ENCODE measurements around the gene TANC1. TPM values are rescaled to one million over a fixed set of nuclear protein-coding genes. Genes with fewer than 3 reads are reported as not detected.

The TANC1 gene
- total RNA-seq, 1 donor, result 74.7 TPM

DNA sequence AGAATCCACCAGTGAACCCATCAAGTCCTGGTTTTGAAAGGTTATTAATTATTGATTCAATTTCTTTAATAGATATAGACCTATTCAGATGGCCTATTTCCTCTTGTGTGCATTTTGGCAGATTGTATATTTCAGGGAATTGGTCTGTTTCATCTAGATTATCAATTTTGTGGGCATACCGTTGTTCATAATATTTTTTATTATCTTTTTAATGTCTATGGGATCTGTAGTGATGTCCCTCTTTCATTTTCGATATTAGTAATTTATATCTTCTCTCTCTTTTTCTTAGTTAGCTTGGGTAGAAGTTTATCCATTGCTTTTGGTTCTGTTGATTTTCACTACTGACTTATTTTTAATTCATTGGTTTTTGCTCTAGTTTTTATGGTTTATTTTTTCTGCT is 39.9 kb upstream of the TANC1 start:
- no peak overlapping the region for H3K4me3 ChIP-seq (ENCODE audit: low read depth, low read length)
- no peak for DNase-seq (ENCODE audit: low read depth)
- TF ChIP-seq, protein P1, sequence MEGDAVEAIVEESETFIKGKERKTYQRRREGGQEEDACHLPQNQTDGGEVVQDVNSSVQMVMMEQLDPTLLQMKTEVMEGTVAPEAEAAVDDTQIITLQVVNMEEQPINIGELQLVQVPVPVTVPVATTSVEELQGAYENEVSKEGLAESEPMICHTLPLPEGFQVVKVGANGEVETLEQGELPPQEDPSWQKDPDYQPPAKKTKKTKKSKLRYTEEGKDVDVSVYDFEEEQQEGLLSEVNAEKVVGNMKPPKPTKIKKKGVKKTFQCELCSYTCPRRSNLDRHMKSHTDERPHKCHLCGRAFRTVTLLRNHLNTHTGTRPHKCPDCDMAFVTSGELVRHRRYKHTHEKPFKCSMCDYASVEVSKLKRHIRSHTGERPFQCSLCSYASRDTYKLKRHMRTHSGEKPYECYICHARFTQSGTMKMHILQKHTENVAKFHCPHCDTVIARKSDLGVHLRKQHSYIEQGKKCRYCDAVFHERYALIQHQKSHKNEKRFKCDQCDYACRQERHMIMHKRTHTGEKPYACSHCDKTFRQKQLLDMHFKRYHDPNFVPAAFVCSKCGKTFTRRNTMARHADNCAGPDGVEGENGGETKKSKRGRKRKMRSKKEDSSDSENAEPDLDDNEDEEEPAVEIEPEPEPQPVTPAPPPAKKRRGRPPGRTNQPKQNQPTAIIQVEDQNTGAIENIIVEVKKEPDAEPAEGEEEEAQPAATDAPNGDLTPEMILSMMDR (IDR thresholded peaks at IDR 0.05; ENCODE audit: insufficient read depth, low read depth, low read length), result no peak

DNA sequence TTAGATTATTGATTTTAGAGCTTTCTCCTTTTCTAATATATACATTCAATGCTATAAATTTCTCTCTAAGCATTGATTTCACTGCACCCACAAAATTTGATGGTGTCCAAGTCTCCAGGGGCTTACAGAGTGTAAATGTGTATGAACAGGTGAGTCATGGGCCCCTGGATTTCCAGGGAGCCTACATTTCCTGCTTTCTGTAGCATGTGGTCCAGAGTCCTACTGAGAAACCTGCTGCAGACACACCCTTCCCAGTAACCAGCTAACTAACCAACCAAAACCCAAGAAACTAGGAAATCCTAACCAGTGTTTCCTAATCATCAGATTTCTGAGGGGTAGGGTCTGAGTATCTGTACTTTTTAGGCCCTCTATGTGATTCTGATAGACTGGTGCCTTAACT is 39.5 kb upstream of the TANC1 start:
- no peak overlapping the region for H3K4me3 ChIP-seq (ENCODE audit: low read depth, low read length)
- no peak for DNase-seq (ENCODE audit: low read depth)
- TF ChIP-seq, protein P1 (IDR thresholded peaks at IDR 0.05; ENCODE audit: insufficient read depth, low read depth, low read length), result no peak

DNA sequence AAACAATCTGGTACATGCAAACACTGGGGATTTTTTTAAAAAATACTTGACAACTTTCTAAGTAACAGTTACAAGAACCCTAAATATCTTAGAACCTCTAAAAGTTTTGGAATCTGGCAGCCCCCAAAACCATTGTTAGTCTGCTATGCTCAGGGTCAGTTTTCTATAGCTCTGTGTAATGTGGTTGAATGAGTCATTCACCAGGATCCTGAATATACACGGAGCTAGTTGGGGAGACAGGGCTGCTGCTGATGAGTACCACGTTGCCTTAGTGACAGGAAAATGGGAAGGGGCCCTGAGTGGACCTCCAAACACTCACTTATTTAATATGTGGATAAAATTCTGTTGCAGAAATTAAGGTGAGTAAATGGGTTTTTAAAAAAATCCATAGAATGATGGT is 36.9 kb upstream of the TANC1 start:
- H3K4me3 ChIP-seq (ENCODE audit: low read depth, low read length), result no peak overlapping the region
- DNase-seq (ENCODE audit: low read depth), result peak; percentile 55

DNA sequence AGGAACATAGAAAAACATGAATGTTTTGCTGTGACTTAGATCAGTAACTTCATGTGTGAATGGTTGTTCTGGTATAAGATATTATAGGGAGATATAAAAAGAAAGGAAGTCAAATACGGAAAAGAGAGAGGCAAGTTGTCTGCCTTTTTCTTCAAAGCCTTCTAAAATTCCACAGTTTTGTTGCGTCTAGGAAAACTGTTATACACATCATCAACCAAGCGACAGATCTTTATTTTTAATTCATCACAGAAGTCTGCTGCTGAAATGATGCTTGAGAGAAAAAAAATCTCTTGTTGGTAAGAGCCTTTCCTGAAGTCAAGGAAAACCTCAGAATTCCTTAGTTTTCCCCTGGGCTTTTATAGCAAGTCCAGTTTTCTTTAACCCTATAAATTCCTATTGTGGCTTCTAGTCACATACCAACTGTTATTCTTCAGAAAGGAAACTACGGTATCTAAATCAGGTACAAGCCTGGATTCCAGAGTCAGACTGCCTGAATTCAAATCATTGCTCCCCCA is 36.3 kb upstream of the TANC1 start:
- H3K4me3 ChIP-seq (ENCODE audit: low read depth, low read length), result no peak overlapping the region

More for the DNA sequence above, 36.9 kb upstream of the TANC1 start:
- TF ChIP-seq, protein P1 (IDR thresholded peaks at IDR 0.05; ENCODE audit: insufficient read depth, low read depth, low read length), result no peak

DNA sequence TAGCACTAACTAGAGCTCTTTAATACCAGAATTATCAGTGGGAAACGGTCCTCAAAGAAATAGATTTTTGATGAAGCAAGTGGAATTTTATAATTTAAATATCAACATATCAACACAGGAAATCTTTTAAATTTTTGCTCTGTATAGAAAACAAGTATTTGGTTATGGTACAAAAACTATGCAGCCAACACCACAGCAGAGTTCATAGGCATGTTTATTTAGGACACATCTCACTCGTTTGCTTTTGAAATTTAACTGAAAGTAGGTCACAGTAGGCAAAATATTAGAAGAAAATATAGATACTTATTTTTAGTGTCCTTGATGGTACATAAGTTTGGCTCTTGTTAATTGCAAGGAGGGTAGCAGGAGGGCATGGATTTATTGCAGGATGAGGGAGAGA is 34.3 kb upstream of the TANC1 start:
- DNase-seq (ENCODE audit: low read depth), result no peak
- no peak overlapping the region for H3K4me3 ChIP-seq (ENCODE audit: low read depth, low read length)
- TF ChIP-seq, protein P1 (IDR thresholded peaks at IDR 0.05; ENCODE audit: insufficient read depth, low read depth, low read length), result no peak

More for the DNA sequence above, 36.3 kb upstream of the TANC1 start:
- TF ChIP-seq, protein P1 (IDR thresholded peaks at IDR 0.05; ENCODE audit: insufficient read depth, low read depth, low read length), result no peak
- DNase-seq (ENCODE audit: low read depth), result peak; percentile 14

DNA sequence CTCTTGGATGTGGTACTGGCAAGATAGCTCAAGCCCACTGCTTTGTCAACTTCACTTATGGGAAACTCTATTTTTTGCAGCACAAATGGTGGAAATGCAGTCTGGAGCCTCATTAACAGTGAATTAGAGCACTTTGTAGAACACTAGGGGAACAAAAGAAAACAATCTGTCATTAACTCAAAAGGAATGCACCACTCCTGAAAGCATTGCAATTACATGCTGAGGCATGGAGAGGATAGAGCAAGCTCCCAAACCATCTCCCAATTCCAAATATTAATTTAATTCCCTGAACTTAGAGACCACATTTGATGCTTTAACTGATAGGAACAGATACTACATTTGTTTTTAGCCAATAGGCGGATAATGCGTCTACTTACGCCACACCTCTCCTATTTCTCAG is 32.8 kb upstream of the TANC1 start:
- TF ChIP-seq, protein P1 (IDR thresholded peaks at IDR 0.05; ENCODE audit: insufficient read depth, low read depth, low read length), result no peak
- no peak overlapping the region for H3K4me3 ChIP-seq (ENCODE audit: low read depth, low read length)
- DNase-seq (ENCODE audit: low read depth), result no peak

DNA sequence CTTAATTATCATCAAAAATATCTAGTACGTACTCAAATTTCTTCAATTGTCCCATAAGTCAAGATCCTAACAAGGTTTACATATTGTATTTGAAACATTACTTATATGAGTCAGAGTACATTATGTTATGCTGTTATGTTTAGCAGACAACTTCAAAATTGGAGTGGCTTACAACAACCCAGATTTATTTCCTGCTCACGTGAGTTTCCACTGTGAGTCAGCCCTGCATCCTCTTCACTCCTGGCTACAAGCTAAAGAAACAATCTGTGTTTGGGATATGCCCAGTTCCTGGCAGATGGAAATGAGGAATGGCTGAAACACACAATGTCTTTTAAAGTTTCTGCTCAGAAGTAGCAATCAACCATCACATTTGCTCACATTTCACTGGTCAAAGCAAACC is 31.5 kb upstream of the TANC1 start:
- TF ChIP-seq, protein P1 (IDR thresholded peaks at IDR 0.05; ENCODE audit: insufficient read depth, low read depth, low read length), result no peak
- H3K4me3 ChIP-seq (ENCODE audit: low read depth, low read length), result no peak overlapping the region
- peak; percentile 89 for DNase-seq (ENCODE audit: low read depth)
